ENCODE results near the gene CMTM4.
A peak's percentile ranks its signal among the peaks of the same experiment; 100 is the strongest.
"Not testable (repeated sequence)": the region's sequence is repeated elsewhere in the genome, so short reads cannot be mapped to it uniquely, and the experiment has no call there.

Gene CMTM4

GRCh38 chr16:66616169-66616568 lies 80.4 kb downstream of the CMTM4 start:
- no peak for DNase-seq (ENCODE audit: low read depth in 2 of 2)

GRCh38 chr16:66614161-66614802 lies 82.3 kb downstream of the CMTM4 start:
- no peak for DNase-seq (ENCODE audit: low read depth in 2 of 2)

GRCh38 chr16:66612422-66612821 lies 84.1 kb downstream of the CMTM4 start:
- no peak for DNase-seq (ENCODE audit: low read depth in 2 of 2)

DNA sequence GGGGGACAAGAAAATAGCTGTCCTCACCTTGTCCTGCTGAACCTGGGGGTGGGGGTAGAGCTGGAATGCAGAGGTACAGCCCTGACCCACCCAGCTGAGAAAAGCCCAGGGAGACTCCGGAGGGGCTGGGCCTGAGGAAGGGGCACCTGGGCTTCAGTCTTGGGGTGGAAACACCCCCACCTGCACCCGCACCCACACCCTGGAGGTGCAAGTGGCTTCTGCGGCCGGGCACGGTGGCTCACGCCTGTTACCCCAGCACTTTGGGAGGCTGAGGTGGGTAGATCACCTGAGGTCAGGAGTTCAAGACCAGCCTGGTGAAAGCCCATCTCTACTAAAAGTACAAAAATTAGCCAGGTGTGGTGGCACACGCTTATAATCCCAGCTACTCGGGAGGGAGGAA lies 84.6 kb downstream of the CMTM4 start:
- DNase-seq (ENCODE audit: low read depth in 2 of 2) = not testable (repeated sequence)

- no peak for DNase-seq (ENCODE audit: low read depth in 2 of 2)
These were observed 86.3 kb downstream of the CMTM4 start for GRCh38 chr16:66610111-66610820.

DNA sequence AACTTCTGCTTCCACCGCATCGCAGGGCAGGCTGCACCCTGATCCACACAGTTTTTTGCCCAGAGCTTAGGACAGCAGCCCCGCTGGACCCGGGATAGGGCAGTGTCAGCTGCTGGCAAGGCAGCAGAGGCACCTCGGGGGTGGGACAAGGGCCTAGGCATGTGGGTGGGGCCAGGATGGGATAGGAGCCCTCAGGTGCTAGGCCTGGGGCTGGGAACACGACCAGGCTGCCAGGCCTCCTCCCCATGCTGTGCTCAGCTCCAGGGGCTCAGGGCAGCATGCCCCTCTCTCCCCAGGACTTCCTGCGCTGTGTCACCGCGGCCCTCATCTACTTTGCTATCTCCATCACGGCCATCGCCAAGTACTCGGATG lies 87.4 kb downstream of the CMTM4 start:
- no peak for DNase-seq (ENCODE audit: low read depth in 2 of 2)

DNA sequence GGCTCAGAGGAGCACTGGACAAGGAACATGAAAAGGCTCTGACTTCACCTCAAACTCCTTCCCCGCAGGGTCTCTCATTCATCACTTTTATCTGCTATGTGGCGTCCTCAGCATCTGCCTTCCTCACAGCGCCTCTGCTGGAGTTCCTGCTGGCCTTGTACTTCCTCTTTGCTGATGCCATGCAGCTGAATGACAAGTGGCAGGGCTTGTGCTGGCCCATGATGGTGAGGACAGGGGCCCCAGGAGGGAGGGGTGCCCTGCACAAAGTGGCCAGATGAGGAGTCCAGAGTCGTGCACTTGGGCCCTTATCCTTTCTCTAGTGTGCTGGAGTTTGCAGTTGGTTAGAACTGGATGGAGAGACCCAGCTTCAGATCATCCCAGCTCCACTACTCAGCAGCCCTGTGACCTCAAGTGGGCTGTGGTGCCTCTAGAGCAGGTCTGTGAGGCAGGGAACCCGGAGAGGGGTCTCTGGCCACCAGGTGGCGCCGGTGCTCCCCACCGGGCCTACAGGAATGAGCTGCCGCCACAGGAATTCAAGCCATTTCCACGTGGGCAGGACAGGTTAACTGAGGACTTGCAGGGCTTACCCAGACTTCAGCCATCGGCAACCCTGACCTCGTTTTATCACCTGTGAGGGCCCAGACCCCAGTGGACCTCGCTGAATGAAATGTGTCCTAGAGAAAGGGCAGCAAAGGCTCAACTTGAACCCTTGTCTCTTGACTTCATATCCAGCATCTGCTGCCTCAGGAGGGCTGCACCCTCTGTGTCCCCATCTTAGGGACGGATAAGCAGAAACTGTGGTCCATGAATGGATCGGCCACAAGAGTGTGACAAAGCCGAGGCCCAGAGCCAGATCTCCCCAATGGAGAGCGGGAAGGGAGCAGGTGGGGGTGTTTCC lies 88.1 kb downstream of the CMTM4 start:
- peak; percentile 69 to 70 for DNase-seq (ENCODE audit: low read depth in 2 of 2)

DNA sequence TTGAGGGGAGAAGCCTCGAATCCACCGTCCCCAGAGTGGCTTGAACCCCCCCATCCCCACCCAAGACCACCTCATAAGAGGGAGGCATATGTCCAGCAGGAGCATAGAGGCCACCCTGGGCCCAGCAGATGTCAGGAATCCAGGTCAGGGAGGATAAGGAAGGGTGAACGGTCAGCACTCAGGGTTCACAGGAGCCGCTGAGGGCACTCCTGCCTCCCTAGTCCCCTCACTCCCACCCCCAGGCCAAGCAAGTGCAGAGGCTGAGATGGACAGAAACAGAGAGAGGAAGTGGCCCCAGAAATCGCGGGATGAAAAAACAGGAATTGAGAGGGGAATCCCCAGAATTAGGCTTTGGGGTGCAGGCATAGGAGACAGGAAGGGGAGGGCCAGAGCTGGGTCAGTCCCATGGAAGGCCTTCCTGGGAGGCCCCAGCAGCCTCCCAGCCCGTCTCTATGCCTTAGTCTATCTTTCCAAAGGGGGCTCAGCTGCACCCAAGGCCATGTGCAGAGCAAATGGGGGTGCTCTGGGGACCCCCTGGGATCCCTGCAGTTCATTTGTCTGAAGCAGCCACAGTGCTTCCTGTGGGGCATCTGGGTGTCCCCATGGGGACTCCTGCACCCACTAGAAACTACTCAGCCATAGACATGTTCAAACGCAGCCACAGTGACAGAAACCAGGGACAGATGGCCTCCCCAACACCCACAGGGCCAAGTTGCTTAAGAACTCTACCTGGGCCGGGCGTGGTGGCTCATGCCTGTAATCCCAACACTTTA lies 90.4 kb downstream of the CMTM4 start:
- no peak for DNase-seq (ENCODE audit: low read depth in 2 of 2)

DNA sequence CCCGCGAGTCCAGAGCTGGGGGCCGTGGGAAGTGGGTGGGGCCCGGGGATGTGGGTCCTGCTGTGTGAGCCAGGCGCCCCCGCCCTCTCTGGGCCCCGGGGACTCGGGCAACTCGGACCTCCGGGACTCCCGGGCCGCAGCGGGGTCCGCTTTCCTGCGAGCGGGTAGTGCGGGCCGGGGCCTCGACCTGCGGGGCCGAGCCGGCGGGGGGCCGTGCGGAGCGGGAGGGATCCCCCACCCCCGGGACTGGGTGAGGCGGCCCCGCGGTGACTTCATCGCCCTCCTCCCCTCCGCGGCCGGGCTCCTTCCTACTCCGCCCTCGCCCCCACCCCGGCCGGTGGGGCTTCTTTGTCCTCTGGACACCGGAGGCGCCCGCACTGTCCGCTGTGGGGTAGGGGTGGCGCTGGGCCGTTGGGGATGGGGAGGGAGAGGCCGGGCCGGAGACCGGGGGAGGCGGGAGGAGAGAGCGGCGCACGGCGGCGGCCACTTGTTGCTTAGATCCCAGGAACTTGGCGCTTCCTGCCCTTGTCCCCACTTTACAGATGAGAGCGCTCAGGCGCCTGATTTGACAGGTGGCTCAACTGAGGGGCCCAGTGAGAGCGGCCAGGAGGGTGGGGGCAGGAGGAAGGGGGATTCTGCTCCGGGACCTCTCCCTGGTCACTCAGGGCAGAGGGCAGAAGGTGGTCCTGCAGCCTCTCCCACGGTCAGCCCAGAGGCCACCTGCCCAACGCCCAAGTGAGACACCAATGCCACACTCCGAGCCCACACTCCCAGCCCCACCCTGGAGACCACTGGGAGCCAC lies 91.2 kb downstream of the CMTM4 start:
- no peak for DNase-seq (ENCODE audit: low read depth in 2 of 2)

- peak; percentile 36 to 38 for DNase-seq (ENCODE audit: low read depth in 2 of 2)
These were observed 92.0 kb downstream of the CMTM4 start, which contains the start of gene CMTM3 for GRCh38 chr16:66604376-66605176. CMTM3 (plus strand) TSS chr16:66604704; CDS start chr16:66604806, 102 bp downstream.

DNA sequence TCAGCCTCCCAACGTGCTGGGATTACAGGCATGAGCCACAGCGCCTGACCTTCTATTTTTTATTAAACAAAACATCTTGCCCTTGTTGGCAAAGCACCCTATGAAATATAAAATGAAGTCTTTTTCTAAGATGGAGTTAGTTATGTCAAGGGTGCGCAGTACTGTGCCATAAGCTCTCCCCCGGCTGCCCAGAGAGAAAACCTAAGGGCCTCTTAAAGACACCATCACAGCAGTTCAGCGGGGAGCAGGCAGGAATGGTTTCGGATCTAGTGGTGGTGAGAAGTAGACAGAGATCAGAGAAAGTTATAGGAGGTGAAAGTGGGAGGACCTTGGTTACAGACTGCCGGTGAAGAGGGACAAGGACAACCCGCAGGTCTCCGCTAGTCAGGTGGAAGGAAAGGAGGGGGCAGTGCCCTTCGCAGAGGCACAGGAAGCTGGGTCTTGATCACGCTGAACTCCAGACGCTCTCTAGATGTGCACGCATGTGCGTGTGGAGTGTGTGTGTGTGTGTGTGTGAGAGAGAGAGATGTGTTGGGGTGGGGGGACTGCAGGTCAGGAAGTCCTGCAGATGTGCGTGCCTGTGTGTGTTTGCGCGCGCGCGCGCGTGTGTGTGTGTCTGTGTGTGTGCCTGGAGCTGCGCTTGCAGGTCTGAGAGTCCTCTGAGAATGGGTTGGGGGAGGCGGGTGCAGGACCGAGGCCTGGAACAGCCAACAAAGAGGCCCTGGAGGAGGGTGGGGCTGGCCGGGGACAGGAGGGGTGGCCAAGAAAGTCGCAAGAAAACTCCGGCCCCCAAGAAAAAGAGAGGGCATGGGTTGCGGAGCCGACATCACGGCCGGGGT lies 92.8 kb downstream of the CMTM4 start:
- DNase-seq (ENCODE audit: low read depth in 2 of 2) = peak; percentile 29 to 45

DNA sequence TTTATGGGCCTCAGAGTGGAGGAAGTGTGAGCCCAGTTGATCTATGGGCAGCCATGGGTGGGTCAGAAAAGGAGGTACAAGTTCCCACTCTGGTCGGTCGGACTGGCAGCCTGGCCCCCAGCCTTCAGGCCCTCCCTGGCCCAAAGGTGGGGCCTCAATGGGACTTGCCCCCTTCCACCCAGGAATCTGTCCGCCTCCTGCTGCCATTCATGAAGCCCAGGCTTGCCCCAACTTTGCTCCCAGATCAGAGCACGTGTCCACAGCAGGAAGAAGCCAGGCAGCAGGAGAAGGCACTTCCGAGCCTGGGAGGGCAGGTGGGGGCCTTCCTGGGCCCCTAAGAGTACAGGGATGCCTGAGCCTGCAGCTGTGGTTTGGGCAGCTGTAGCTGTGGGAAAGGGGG lies 95.1 kb downstream of the CMTM4 start:
- DNase-seq (ENCODE audit: low read depth in 2 of 2) = no peak

GRCh38 chr16:66600477-66600876 lies 96.1 kb downstream of the CMTM4 start:
- DNase-seq (ENCODE audit: low read depth in 2 of 2) = no peak

DNA sequence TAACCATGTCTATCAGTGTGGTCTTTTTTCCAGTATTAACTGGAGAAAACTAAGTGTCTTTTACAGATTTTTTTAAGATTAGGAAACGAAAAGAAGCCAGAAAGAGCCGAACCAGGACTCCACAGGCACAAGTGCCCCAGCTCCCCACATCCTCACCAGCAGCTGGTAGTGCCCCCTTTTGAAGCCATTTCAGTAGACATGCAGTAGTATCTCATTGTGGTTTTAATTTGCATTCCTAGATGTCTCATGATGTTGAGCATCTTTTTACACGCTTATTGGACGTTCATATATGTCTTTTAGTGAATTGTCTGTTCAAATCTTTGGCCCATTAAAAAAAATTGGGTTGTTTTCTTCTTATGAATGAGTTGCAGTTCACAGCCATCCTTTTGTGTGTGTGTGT lies 96.8 kb downstream of the CMTM4 start:
- no peak for DNase-seq (ENCODE audit: low read depth in 2 of 2)

DNA sequence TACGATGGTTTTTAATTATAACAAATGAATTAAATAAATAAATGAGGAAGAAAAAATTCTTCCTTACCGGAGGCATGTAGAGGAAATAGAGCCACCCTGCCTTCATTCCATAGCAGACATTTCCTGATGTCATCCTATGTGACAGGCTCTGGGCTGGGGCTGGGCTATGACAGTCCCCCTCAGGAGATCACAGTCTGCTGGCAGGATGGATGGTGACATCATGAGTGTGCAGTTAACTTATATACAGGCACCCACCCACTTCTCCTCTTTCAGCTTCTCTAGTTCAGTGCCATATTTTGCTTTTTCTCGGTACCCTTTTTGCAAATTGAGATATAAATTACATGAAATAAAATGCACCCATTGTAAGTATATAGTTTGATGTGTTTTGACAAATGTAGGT lies 98.4 kb downstream of the CMTM4 start:
- no peak for DNase-seq (ENCODE audit: low read depth in 2 of 2)

DNA sequence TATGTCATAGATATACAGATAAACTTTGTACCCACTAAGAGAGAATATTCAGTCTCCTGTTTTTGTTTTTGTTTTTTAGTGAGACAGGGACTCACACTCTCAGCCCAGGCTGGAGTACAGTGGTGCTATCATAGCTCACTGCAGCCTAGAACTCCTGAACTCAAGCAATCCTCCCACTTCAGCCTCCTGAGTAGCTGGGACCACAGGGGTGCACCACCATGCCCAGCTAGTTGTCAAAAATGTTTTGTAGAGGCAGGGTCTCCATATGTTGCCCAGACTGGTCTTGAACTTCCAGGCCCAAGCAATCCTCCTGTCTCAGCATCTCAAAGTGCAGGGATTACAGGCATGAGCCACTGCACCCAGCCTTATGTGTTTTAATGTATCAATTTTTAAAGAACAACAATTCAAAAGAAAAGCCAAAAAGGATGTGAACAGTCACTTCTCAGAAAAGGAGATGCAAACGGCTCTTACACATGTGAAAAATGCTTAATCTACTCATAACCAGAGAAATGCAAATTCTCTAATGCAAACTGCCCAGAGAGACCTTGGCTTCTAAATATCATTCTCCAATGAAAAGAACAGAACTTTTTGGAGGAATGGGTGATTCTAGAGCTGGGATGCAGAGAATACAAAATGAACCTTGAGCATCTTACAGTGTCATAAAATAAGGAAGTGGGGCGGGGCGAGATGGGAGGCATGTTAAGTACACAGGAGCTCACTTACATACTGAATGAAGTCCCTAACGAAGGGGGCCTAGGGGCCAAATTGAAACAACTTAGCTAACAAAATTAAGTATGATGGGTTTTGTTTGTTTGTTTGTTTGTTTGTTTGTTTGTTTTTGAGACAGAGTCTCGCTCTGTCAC lies 99.3 kb downstream of the CMTM4 start:
- no peak for DNase-seq (ENCODE audit: low read depth in 2 of 2)

GRCh38 chr16:66596559-66596958 lies 100.0 kb downstream of the CMTM4 start:
- not testable (repeated sequence) for DNase-seq (ENCODE audit: low read depth in 2 of 2)

DNA sequence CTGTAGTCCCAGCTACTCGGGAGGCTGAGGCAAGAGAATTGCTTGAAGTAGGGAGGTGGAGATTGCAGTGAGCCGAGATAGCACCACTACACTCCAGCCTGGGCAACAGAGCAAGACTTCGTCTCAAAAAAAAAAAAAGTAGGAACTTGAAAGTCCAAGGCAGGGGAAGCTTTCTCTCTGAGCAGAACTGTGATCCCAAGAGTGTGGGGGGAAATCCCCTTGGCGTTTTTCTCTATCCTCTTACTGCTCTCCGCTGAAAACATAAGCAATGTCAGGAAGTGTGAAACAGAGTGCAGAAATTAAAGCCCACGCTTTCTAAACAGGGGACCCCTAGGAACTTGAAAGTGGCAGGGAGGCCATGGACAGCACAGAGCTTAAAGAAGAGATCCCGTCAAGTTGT lies 101.8 kb downstream of the CMTM4 start:
- DNase-seq (ENCODE audit: low read depth in 2 of 2) = no peak
